Lung (tissue), 12 donors: Measurements from ENCODE around the gene HOXB8. TPM values are rescaled to one million over a fixed set of nuclear protein-coding genes. Genes with fewer than 3 reads are reported as not detected.

Experiments used
- ATAC-seq: fragments of 200-7000 bp; cut with Tn5 transposase; one replicate; pipeline ENCODE4 v1.9.1; 2020; ENCODE audit warnings: moderate number of reproducible peaks; ENCODE audit not compliant: insufficient read depth, low FRiP score
- DNase-seq, 3 donors: peaks; one replicate each; pipeline ENCODE4 v3.0.0-alpha.2; 2013 to 2017
- H3K27ac ChIP-seq, 2 donors: one replicate each; pipeline ENCODE4 v1.5.1; 2013; ENCODE audit warnings: mild to moderate bottlenecking in 2 of 2, moderate library complexity in 2 of 2, control low read depth in 1 of 2, inconsistent platforms in 1 of 2, low read depth in 1 of 2, low read length in 1 of 2
- H3K27me3 ChIP-seq, 3 donors: one replicate each; pipeline ENCODE4 v1.5.1; 2013; ENCODE audit warnings: low read length in 2 of 3; ENCODE audit not compliant: control insufficient read depth in 3 of 3, insufficient read depth in 3 of 3
- H3K36me3 ChIP-seq, 4 donors: one replicate each; pipeline ENCODE4 v1.5.1; 2013; ENCODE audit warnings: low read length in 4 of 4, mild to moderate bottlenecking in 1 of 4, moderate library complexity in 1 of 4; ENCODE audit not compliant: control insufficient read depth in 4 of 4, insufficient read depth in 4 of 4
- H3K4me1 ChIP-seq, 5 donors: one replicate each; pipeline ENCODE4 v1.5.1; 2013; ENCODE audit warnings: low read length in 5 of 5, mild to moderate bottlenecking in 2 of 5, moderate library complexity in 1 of 5; ENCODE audit not compliant: control insufficient read depth in 5 of 5, insufficient read depth in 5 of 5
- H3K4me3 ChIP-seq: one replicate; pipeline ENCODE4 v1.5.1; 2013; ENCODE audit warnings: mild to moderate bottlenecking, control low read depth, moderate library complexity
- H3K9ac ChIP-seq, 2 donors: one replicate each; pipeline ENCODE4 v1.5.1; 2013; ENCODE audit warnings: low read length in 2 of 2, control low read depth in 1 of 2; ENCODE audit not compliant: insufficient read depth in 1 of 2
- H3K9me3 ChIP-seq, 4 donors: one replicate each; pipeline ENCODE4 v1.5.1; 2013; ENCODE audit warnings: low read length in 3 of 4, mild to moderate bottlenecking in 1 of 4, moderate library complexity in 1 of 4; ENCODE audit not compliant: control insufficient read depth in 4 of 4, insufficient read depth in 3 of 4
- WGBS, 2 donors: extraction: QIAGEN DNeasy Blood & Tissue Kit; methylation state at CpG; one replicate each; pipeline ENCODE4 v1.1.7; 2013; 5-methylcytosine and 5-hydroxymethylcytosine counted together
- polyA plus RNA-seq, 2 donors: library from polyadenylated mRNA; stranded (reverse); fragments of 200-250 nt; gene quantifications; one replicate each; pipeline ENCODE4 v1.2.1, GENCODE V29; 2013
- total RNA-seq, 2 donors: library from RNA; depleted of rRNA in 1 of 2; stranded (reverse); fragments of >200 nt in 1 of 2; gene quantifications; one replicate each; pipeline ENCODE4 v1.2.1, GENCODE V29; 2014 to 2021
- TF ChIP-seq, protein P1 (sequence below): IDR thresholded peaks from 2 replicates; pipeline ENCODE4 v1.5.1; 2012; ENCODE audit warnings: mild to moderate bottlenecking; ENCODE audit errors: control extremely low read depth, extremely low read depth
- donor health status: control.
- donor health status: control.
- donor health status: Bipolar disorder and iron deficiency.
- donor health status: healthy.
- donor health status: DM: yes; HTN: yes; CAD: no.

The HOXB8 gene
- total and polyA plus RNA-seq, 4 donors = 0.08 to 0.31 (median 0.10) TPM; not detected in 1

- peak; percentile 71 to 82 (median 82) for DNase-seq
These were observed 20.4 kb downstream of the HOXB8 start for GRCh38 chr17:48594538-48595277.

GRCh38 chr17:48593840-48594537 lies 21.1 kb downstream of the HOXB8 start:
- WGBS, 2 donors = 9 to 16% methylated on average over 36 to 37 of the region's 37 CpGs
- peaks cover 7 to 68% (median 11%) of the 10 kb centered on the region in 3 donors for H3K27me3 ChIP-seq

More at GRCh38 chr17:48594538-48595277, 20.4 kb downstream of the HOXB8 start:
- TF ChIP-seq, protein P1, sequence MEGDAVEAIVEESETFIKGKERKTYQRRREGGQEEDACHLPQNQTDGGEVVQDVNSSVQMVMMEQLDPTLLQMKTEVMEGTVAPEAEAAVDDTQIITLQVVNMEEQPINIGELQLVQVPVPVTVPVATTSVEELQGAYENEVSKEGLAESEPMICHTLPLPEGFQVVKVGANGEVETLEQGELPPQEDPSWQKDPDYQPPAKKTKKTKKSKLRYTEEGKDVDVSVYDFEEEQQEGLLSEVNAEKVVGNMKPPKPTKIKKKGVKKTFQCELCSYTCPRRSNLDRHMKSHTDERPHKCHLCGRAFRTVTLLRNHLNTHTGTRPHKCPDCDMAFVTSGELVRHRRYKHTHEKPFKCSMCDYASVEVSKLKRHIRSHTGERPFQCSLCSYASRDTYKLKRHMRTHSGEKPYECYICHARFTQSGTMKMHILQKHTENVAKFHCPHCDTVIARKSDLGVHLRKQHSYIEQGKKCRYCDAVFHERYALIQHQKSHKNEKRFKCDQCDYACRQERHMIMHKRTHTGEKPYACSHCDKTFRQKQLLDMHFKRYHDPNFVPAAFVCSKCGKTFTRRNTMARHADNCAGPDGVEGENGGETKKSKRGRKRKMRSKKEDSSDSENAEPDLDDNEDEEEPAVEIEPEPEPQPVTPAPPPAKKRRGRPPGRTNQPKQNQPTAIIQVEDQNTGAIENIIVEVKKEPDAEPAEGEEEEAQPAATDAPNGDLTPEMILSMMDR = no peak
- H3K27ac ChIP-seq = peak overlapping the region in 1 of 2 donors; percentile 55
- H3K9me3 ChIP-seq = no peaks in the 10 kb centered on the region
- peaks cover 0 to 58% (median 6%) of the 10 kb centered on the region in 5 donors for H3K4me1 ChIP-seq
- H3K4me3 ChIP-seq = no peak overlapping the region
- 42 to 64% methylated on average over 25 of the region's 25 CpGs for WGBS, 2 donors
- peaks cover 0 to 19% (median 3%) of the 10 kb centered on the region in 4 donors for H3K36me3 ChIP-seq
- ATAC-seq = no peak
- peak overlapping the region; percentile 46 to 88 for H3K9ac ChIP-seq
- H3K27me3 ChIP-seq = peaks cover 7 to 70% (median 11%) of the 10 kb centered on the region in 3 donors

DNA sequence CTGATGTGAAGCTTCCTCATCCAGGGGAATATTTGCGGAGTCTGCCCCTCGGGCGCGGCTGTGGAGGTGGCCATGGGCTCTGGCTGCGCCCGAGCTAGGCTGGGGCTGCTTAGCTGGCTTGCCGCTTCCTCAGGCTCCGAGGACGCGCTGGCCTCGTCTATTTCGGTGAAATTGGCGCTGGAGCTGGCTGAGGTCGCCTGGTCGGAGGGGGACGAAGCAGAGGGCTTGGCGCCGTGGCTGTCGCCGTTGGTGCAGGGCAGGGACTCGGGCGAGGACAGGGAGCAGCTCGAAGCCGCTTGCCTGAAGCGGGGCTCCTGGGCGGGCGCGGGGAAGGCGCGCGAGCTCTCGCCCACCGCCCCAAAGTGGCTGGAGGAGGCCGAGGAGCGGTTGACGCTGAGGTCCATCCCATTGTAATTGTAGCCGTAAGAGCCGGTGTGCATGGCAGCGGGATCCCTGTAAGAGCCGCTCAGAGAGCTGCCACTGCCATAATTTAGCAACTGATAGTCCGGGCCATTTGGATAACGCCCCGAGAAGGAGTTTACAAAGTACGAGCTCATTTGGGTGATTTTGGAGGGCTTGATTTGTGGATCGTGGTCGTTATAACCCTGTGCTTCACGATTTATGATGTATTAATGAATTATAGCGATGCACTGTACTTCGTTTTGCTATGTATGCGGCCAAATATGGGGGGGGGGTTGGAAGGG lies 21.8 kb downstream of the HOXB8 start, which contains the start of gene HOXB5:
HOXB5 (minus strand) TSS at position 654 of the 704 bp plus-strand sequence; CDS start at position 557, 97 bp downstream.
- no peaks in the 10 kb centered on the region for H3K9me3 ChIP-seq
- peaks cover 3 to 68% (median 11%) of the 10 kb centered on the region in 3 donors for H3K27me3 ChIP-seq
- peak within 1 kb of the TSS; percentile 16 for H3K4me3 ChIP-seq
- H3K27ac ChIP-seq = peak within 1 kb of the TSS in 1 of 2 donors; percentile 78
- ATAC-seq (no peak), DNase-seq (no peak)
- peaks cover 0 to 58% (median 6%) of the 10 kb centered on the region in 5 donors for H3K4me1 ChIP-seq
- TF ChIP-seq, protein P1 = no peak
- 0 to 2% methylated on average over 50 of the region's 50 CpGs for WGBS, 2 donors
- peaks cover 0 to 19% (median 3%) of the 10 kb centered on the region in 4 donors for H3K36me3 ChIP-seq
- H3K9ac ChIP-seq = peak within 1 kb of the TSS; percentile 91 to 99

More at GRCh38 chr17:48593840-48594537, 21.1 kb downstream of the HOXB8 start:
- Histone ChIP-seq H3K36me3 (peaks cover 0 to 19% (median 3%) of the 10 kb centered on the region in 4 donors), H3K27ac (peak overlapping the region in 1 of 2 donors; percentile 55), H3K9ac (peak overlapping the region; percentile 46 to 99), H3K4me1 (peaks cover 0 to 58% (median 6%) of the 10 kb centered on the region in 5 donors), H3K9me3 (no peaks in the 10 kb centered on the region), H3K4me3 (no peak overlapping the region)
- DNase-seq (peak; percentile 97 to 100 (median 99)), ATAC-seq (peak; percentile 66)
- TF ChIP-seq, protein P1 = peak; percentile 89
